HEK293T (cell line): ENCODE results near the gene GSDME.

Source experiments
- ARNT ChIP-seq: fragments of 450-650 bp; IDR thresholded peaks from 2 replicates; pipeline ENCODE4 v1.6.1; 2017; ENCODE audit warnings: mild to moderate bottlenecking
- CTBP1 ChIP-seq: fragments of 450-650 bp; IDR thresholded peaks from 2 replicates; pipeline ENCODE4 v1.6.1; 2016; ENCODE audit warnings: borderline replicate concordance
- ELF4 ChIP-seq: fragments of 450-650 bp; IDR thresholded peaks from 2 replicates; pipeline ENCODE4 v1.6.1; 2017; ENCODE audit warnings: antibody characterized with exemption
- FOXA1 ChIP-seq: fragments of 450-650 bp; IDR thresholded peaks from 2 replicates; pipeline ENCODE4 v1.6.1; 2016; ENCODE audit warnings: mild to moderate bottlenecking
- FOXK2 ChIP-seq: fragments of 450-650 bp; IDR thresholded peaks from 2 replicates; pipeline ENCODE4 v1.6.1; 2016; ENCODE audit warnings: mild to moderate bottlenecking
- FOXM1 ChIP-seq: fragments of 450-650 bp; IDR thresholded peaks from 2 replicates; pipeline ENCODE4 v1.6.1; 2017; ENCODE audit warnings: mild to moderate bottlenecking, borderline replicate concordance
- HDGF ChIP-seq: fragments of 450-650 bp; IDR thresholded peaks from 2 replicates; pipeline ENCODE4 v1.6.1; 2017; ENCODE audit warnings: antibody characterized with exemption, borderline replicate concordance
- LEF1 ChIP-seq: fragments of 450-650 bp; IDR thresholded peaks from 2 replicates; pipeline ENCODE4 v1.6.1; 2017; ENCODE audit warnings: mild to moderate bottlenecking, borderline replicate concordance
- NFRKB ChIP-seq: fragments of 450-650 bp; IDR thresholded peaks from 2 replicates; pipeline ENCODE4 v1.6.1; 2016; ENCODE audit warnings: mild to moderate bottlenecking, moderate library complexity

DNA sequence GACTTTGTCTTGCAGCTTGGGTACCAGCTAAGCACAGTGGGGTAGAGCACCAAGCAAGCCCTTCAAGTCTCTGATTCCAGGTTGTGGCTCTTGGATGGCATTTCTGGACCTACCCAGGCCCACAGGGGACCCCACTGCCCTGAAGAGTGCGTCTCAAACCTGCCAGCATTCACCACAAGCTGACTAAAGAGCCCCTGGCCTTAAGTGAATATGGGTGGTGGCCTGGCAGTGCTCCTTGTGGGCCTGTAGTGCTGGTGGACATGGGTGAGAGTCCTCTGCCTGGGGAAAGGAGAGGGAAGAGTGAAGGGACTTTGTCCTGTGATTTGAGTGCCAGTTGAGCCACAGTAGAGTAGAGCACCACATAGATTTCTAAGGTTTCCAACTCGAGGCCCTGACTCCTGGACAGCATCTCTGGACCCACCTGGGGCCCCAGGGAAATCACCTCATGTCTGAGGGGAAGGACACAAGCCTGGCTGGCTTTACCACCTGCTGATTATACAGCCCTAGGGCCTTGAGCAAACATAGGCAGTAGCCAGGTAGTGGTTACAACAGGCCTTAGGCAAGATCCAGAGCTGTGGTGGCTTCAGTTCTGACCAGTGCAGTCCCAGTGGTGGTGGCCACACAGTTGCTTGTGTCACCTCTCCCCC, 23.7 kb downstream of the GSDME start:
- no peak for TF ChIP-seq LEF1
- no peak for TF ChIP-seq HDGF
- no peak for TF ChIP-seq ELF4
- TF ChIP-seq FOXM1: no peak
- no peak for TF ChIP-seq CTBP1
- no peak for TF ChIP-seq FOXK2
- TF ChIP-seq ARNT: no peak
- TF ChIP-seq FOXA1: no peak
- no peak for TF ChIP-seq NFRKB
